Glomerular visceral epithelial cell (primary cell): Measurements from ENCODE around the gene SH3BP4.
"Not testable (repeated sequence)": the region's sequence is repeated elsewhere in the genome, so short reads cannot be mapped to it uniquely, and the experiment has no call there.

Experiments
- DNase-seq: peaks from one replicate; pipeline ENCODE4 v3.0.0-alpha.2; 2016; ENCODE audit errors: extremely low spot score

The SH3BP4 gene

DNA sequence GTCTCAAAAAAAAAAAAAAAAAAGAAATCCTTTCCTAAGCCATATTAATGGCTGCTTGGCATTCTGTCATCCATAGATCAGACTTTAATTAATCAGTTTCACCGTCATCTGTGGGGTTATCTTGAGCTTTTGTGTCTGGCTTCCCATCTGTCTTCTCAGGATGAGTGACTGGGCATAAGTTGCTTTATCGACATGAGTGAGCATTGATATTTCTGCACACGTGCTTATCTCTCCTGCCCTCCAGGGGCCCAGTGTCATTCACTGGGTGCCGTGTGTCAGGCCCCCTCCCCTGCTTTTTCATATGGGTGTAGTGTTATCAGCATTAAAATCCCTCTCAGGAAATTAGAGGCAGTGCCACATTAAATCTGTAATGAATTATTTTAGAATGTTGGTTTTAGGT lies 65.6 kb downstream of the SH3BP4 start:
- no peak for DNase-seq

- DNase-seq: no peak
Observed at GRCh38 chr2:235018838-235019237, 67.0 kb downstream of the SH3BP4 start.

- DNase-seq: not testable (repeated sequence)
Observed at GRCh38 chr2:235020141-235020540, 68.3 kb downstream of the SH3BP4 start.

DNA sequence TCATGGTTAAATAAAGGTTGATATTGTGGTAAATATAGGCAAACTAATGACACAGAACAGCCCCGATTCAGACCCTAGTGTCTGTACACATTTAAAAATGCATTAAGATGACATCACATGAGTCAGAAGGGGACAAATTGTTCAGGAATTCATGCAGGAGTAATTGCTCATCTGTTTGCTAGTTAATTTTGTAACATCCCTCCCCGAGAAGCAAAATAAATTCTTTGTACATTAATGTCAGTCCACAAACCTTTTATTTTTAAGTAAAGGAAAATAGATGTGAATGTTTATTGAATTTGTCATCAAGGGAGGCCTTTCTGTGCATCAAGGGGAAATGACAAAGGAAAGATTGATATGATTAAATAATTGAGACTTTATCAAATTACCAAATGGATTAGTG lies 69.9 kb downstream of the SH3BP4 start:
- DNase-seq: peak; percentile 69

DNA sequence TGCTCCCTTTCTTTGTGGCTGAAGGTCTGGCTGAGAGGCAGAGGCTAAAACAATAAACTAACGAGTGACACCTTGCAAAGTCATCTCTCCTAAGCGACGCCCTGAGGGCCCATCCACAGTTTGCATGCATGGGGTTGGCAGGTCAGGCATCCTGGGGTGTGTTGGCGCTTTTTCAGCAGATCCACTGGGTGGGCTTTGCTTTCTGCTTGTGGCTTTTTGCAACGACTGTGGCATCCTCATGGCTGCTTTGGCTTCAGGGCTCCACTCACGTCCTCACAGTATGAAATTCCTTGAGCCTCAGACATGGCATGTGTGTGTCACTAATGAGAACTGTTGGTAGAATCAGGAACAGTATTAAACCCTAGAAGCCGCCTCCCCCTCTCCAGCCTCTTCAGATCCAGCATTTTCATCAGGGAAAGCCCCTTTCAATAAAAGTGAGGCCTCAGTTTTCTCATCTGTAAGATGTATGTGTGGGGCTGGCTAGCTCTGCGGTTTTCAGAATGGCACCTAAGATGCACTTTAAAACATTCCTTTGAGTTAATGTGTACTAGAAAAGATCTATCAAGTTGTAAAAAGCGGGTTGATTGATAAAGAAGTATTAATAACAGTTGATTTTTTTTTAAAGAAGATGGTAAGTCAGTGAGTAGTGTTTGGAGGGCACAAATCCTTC lies 72.5 kb downstream of the SH3BP4 start:
- peak; percentile 83 for DNase-seq

- DNase-seq: no peak
Observed at GRCh38 chr2:235024931-235025773, 73.3 kb downstream of the SH3BP4 start.

DNA sequence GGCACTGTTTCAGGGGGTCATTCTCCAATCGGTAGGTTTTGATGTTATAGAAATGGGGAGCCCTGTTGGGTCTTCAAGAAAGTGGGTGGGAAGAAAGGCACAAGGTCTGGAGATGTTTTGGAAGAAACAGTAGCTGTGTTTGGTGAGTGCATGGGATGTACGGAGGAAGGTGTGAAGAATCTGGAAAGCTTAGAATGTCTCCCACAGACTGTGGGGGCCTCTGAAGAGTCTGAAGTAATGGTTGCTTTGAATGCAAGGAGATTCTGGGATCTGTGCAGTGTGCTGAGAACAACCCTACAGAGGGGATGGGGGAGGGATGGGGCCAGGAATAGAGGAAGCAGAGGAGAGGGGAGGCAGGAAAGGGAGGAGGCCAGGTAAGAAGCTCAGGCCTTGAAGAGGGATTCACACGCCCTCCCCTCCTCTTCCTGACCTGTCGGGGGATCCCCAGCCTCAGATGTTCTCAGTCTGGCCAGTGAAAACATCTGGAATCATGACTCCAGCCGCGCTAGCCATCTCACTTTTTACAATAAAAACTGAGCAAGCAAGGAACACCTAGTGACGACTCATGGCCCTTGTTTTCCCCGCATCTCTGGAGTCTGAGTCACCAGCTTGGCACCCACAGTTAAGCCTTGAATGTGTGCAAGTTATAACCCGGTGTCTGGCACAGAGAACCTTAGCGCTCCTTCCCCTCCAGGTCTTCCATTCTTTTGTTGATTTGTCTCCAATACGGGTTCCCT lies 74.2 kb downstream of the SH3BP4 start:
- peak; percentile 88 for DNase-seq

DNA sequence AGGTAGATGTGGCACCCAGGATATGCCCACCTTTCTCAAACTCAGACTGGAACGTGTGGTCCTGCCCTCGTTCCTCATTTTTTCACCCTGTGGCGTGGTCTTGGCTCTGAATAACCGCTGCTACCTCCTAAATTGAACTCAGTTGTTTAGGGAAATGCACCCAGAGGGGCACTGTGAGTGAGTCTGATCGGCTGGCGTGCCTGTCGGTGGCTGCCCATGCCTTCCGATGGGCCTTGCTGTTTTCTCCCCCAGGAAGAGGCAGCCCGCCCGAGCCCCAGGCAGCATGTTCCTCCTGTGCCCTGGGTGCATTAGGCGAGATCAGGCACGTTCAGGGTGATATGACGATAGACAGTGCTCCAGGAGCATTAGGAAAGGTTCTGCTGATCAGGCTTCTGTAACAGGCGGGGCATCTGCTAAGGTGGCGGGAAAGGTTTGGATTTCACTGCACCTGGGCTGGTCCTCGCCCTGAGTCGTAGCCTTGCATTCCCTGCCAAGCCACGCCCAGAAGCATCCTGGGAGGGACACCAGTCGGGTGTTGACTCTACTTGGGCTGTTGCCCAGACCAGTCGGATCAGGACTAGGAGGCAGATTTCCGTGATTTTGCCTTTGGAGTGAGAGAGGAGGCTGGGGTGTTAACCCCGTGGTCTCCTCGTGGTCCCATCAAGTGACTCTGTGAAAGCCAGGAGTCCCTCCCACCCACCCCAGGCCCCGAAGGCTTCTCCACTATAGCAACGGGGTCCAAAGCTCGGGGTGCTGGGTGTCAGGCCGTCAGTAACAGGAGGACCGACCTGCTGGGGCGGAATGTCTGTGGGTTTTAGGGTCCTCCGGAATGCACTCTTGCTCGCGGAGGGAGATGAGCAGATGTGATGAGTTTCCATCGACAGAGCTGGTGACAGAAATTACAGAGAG lies 75.1 kb downstream of the SH3BP4 start:
- DNase-seq: peak; percentile 80

- no peak for DNase-seq
Observed at GRCh38 chr2:235027558-235028214, 75.9 kb downstream of the SH3BP4 start.

- no peak for DNase-seq
Observed at GRCh38 chr2:235028646-235029045, 76.8 kb downstream of the SH3BP4 start.

DNA sequence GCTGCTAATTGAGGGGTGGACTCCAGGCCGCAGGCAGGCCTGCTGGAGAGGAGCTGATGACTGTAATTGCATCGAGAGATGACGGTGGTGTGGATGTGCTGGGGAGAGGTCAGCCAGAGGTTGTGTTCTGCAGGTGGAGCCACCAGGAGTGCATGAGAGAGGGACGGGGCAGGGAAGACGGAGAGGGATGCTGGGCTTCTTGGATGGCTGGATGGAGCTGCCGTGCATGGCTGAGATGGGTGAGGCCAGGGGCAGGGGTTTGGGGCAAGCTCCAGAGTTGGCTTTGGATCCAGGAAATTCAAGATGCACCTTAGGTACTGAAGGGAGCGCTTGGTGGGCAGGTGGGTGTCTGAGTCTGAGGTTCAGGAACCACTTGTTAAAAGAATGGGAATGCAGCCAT lies 77.2 kb downstream of the SH3BP4 start:
- no peak for DNase-seq

- no peak for DNase-seq
Observed at GRCh38 chr2:235030126-235030525, 78.3 kb downstream of the SH3BP4 start.

GRCh38 chr2:235030936-235031335 lies 79.1 kb downstream of the SH3BP4 start:
- no peak for DNase-seq

DNA sequence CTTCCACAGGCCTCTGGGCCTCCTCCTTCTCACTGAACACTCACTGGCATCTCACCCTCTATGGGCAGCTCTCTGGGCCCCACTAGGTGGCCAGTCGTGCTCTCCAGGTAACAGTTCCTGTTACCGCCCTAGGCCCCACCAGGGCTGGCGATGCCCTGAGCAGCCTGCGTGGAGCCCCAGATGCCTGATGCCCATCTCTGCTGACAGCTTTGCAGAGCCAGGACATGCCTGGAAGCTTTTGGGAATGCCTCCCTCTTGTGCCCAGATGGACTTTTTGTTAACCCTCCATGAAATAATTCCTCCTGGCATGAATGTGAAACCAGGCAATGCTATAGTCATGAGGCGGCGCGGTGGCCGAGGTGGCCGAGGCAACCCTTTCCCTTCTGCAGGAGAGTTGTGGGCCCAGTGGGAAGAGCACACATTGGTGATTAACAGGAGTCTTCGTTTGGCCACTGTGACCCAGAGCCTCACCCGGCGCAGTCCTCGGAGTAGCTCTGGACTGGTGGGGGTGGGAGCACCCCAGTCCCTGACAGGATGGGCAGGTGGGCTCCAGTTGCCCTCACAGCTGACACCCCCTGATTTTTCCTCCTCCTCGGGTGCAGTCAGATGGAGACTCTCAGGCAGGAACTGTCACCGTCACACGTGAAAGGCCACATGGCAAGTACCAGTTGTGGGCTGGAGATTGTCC lies 80.0 kb downstream of the SH3BP4 start:
- no peak for DNase-seq

- DNase-seq: no peak
Observed at GRCh38 chr2:235032466-235032865, 80.6 kb downstream of the SH3BP4 start.

DNA sequence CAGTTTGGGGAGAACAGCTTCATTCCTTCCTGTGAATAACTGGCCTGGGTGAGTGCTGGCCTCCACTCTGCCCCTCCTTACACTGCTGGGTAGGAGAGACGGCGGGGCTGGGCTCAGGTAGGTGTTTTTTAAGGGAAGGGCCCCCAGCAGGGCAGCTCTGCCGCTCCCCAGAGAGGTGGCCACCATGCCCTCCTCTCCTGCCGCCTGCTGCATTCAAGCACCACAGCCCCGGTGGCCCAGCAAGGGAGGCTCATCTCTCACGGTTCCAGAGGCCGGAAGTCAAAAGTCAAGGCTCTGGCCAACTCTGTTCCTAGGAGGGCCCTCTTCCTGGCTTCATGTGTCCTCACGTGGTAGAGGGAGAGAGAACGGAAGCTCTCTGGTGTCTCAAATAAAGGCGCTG lies 81.1 kb downstream of the SH3BP4 start:
- no peak for DNase-seq

- DNase-seq: no peak
Observed at GRCh38 chr2:235034265-235035118, 82.7 kb downstream of the SH3BP4 start.

DNA sequence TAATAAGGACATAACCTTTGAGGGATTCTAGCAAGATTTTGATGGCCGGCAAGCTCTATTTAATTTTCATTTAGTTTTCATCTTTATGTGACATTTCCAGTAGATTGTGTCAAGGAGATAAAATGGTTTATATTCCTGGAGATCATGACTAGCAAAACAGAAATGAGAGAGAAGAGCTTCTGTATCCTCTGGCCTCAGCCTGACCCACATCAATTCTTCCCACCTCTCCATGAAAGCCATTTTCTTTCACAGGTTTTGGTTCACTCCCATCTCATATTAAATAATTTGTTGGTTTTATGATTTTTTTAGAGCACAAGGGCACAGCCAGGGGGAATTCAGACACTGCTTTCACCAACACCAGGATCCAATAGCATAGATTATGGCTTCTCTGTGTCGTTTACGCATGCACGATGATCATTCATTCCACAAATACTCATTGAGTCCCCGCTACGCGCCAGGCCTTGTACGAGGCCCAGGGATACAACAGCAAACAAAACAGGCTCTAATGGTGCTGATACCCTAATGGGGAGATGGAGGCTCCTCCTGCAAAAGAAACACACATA lies 85.9 kb downstream of the SH3BP4 start:
- DNase-seq: no peak
